HEK293 (cell line): ENCODE measurements around the gene CLCNKA.

Experiments
- CTCF ChIA-PET: fragments of 350-600 bp; formaldehyde crosslinking; extraction: SDS; loops from one replicate; lab custom pipeline; 2021; ENCODE audit warnings: antibody characterized with exemption; lab: Yijun Ruan, JAX
- POLR2A ChIA-PET: fragments of 300-600 bp; formaldehyde crosslinking; extraction: SDS; loops from one replicate; lab custom pipeline; 2020; ENCODE audit warnings: antibody characterized with exemption, inconsistent platforms; lab: Yijun Ruan, JAX
- H3K27ac ChIP-seq: fragments of 200-500 bp; sonication (Bioruptor generic); 2 replicates; pipeline ENCODE4 v1.5.1; 2014; ENCODE audit warnings: low read depth, low read length, control low read depth, inconsistent platforms; ENCODE audit errors: extremely low read depth
- H3K36me3 ChIP-seq, 2 experiments: fragments of 200-500 bp in 1 of 2; sonication (Bioruptor generic) in 1 of 2; 1 replicate in 1 of 2; 2 replicates in 1 of 2; pipeline ENCODE4 v1.5.1; 2014 to 2017; ENCODE audit warnings: inconsistent platforms in 2 of 2, low read length in 2 of 2; ENCODE audit not compliant: control insufficient read depth in 2 of 2, insufficient read depth in 1 of 2
- H3K4me1 ChIP-seq: fragments of 200-500 bp; sonication (Bioruptor generic); 2 replicates; pipeline ENCODE4 v1.5.1; 2014; ENCODE audit warnings: mild to moderate bottlenecking, low read length, inconsistent platforms; ENCODE audit not compliant: control insufficient read depth, insufficient read depth
- H3K4me3 ChIP-seq: 2 replicates; pipeline ENCODE4 v1.5.1; 2011; ENCODE audit warnings: low read depth, mild to moderate bottlenecking, control low read depth, low read length, moderate library complexity
- H3K9me3 ChIP-seq: fragments of 200-500 bp; sonication (Bioruptor generic); 2 replicates; pipeline ENCODE4 v1.5.1; 2014; ENCODE audit warnings: low read depth, low read length, inconsistent platforms; ENCODE audit not compliant: control insufficient read depth, insufficient read depth
- BCL11A ChIP-seq: fragments of 450-650 bp; formaldehyde crosslinking; IDR thresholded peaks from 2 replicates; pipeline ENCODE4 v1.5.1; 2016; ENCODE audit warnings: low read depth, missing biosample characterization, missing genetic modification characterization
- FEZF1 ChIP-seq: fragments of 450-650 bp; formaldehyde crosslinking; IDR thresholded peaks from 2 replicates; pipeline ENCODE4 v1.5.1; 2016; ENCODE audit warnings: missing biosample characterization, missing genetic modification characterization
- GFI1B ChIP-seq: fragments of 450-650 bp; formaldehyde crosslinking; IDR thresholded peaks from 2 replicates; pipeline ENCODE4 v1.5.1; 2016; ENCODE audit warnings: missing biosample characterization, missing genetic modification characterization
- GLI2 ChIP-seq: fragments of 450-650 bp; formaldehyde crosslinking; IDR thresholded peaks from 2 replicates; pipeline ENCODE4; 2017; ENCODE audit warnings: missing biosample characterization, missing genetic modification characterization, low read depth, borderline replicate concordance
- HOXC10 ChIP-seq: sonication (generic); formaldehyde crosslinking; IDR thresholded peaks from 2 replicates; pipeline ENCODE4 v1.8.1; 2023; ENCODE audit warnings: mild to moderate bottlenecking, missing genetic modification reagents
- KLF16 ChIP-seq: fragments of 450-650 bp; formaldehyde crosslinking; IDR thresholded peaks from 2 replicates; pipeline ENCODE4 v1.5.1; 2017; ENCODE audit warnings: missing biosample characterization, missing genetic modification characterization
- KLF8 ChIP-seq: fragments of 450-650 bp; formaldehyde crosslinking; IDR thresholded peaks from 2 replicates; pipeline ENCODE4 v1.5.1; 2016; ENCODE audit warnings: missing biosample characterization, missing genetic modification characterization
- MEIS1 ChIP-seq: sonication (generic); formaldehyde crosslinking; IDR thresholded peaks from 2 replicates; pipeline ENCODE4 v1.8.1; 2022; ENCODE audit warnings: missing genetic modification reagents, mild to moderate bottlenecking, borderline replicate concordance
- MYNN ChIP-seq: fragments of 450-650 bp; formaldehyde crosslinking; IDR thresholded peaks from 2 replicates; pipeline ENCODE4 v1.5.1; 2016; ENCODE audit warnings: missing biosample characterization, missing genetic modification characterization, borderline replicate concordance
- SP7 ChIP-seq: fragments of 450-650 bp; formaldehyde crosslinking; IDR thresholded peaks from 2 replicates; pipeline ENCODE4 v1.5.1; 2016; ENCODE audit warnings: missing biosample characterization, missing genetic modification characterization
- TCF7L2 ChIP-seq: IDR thresholded peaks from 2 replicates; pipeline ENCODE4 v1.6.1; 2011; ENCODE audit warnings: low read depth, mild to moderate bottlenecking, inconsistent platforms, low read length, moderate library complexity, borderline replicate concordance
- ZBTB17 ChIP-seq: fragments of 450-650 bp; formaldehyde crosslinking; IDR thresholded peaks from 2 replicates; pipeline ENCODE4 v1.5.1; 2016; ENCODE audit warnings: missing biosample characterization, missing genetic modification characterization
- ZEB2 ChIP-seq: fragments of 450-650 bp; formaldehyde crosslinking; IDR thresholded peaks from 2 replicates; pipeline ENCODE4 v1.5.1; 2016; ENCODE audit warnings: missing biosample characterization, missing genetic modification characterization
- ZFHX2 ChIP-seq: fragments of 450-650 bp; formaldehyde crosslinking; conservative IDR thresholded peaks from 2 replicates; pipeline ENCODE4 v1.5.1; 2016; ENCODE audit warnings: missing biosample characterization, missing genetic modification characterization
- ZFP37 ChIP-seq: fragments of 450-650 bp; formaldehyde crosslinking; IDR thresholded peaks from 2 replicates; pipeline ENCODE4 v1.5.1; 2016; ENCODE audit warnings: missing biosample characterization, missing genetic modification characterization
- ZNF146 ChIP-seq: fragments of 450-650 bp; formaldehyde crosslinking; IDR thresholded peaks from 2 replicates; pipeline ENCODE4 v1.5.1; 2016; ENCODE audit warnings: missing biosample characterization, missing genetic modification characterization
- ZNF175 ChIP-seq: fragments of 450-650 bp; formaldehyde crosslinking; IDR thresholded peaks from 2 replicates; pipeline ENCODE4 v1.5.1; 2016; ENCODE audit warnings: missing biosample characterization, missing genetic modification characterization
- ZNF202 ChIP-seq: fragments of 450-650 bp; formaldehyde crosslinking; IDR thresholded peaks from 2 replicates; pipeline ENCODE4 v1.5.1; 2016; ENCODE audit warnings: missing biosample characterization, missing genetic modification characterization, borderline replicate concordance
- ZNF221 ChIP-seq: fragments of 450-650 bp; formaldehyde crosslinking; IDR thresholded peaks from 2 replicates; pipeline ENCODE4 v1.5.1; 2017; ENCODE audit warnings: missing biosample characterization, missing genetic modification characterization, borderline replicate concordance
- ZNF302 ChIP-seq: fragments of 450-650 bp; formaldehyde crosslinking; IDR thresholded peaks from 2 replicates; pipeline ENCODE4 v1.5.1; 2016; ENCODE audit warnings: missing biosample characterization, missing genetic modification characterization, low read depth
- ZNF311 ChIP-seq: fragments of 450-650 bp; formaldehyde crosslinking; IDR thresholded peaks from 2 replicates; pipeline ENCODE4 v1.5.1; 2017; ENCODE audit warnings: missing biosample characterization, missing genetic modification characterization, borderline replicate concordance
- ZNF394 ChIP-seq: fragments of 450-650 bp; formaldehyde crosslinking; IDR thresholded peaks from 2 replicates; pipeline ENCODE4 v1.5.1; 2016; ENCODE audit warnings: missing biosample characterization, missing genetic modification characterization, mild to moderate bottlenecking, moderate library complexity, borderline replicate concordance
- ZNF404 ChIP-seq: fragments of 450-650 bp; formaldehyde crosslinking; IDR thresholded peaks from 2 replicates; pipeline ENCODE4 v1.5.1; 2017; ENCODE audit warnings: missing biosample characterization, missing genetic modification characterization
- ZNF426 ChIP-seq: fragments of 450-650 bp; formaldehyde crosslinking; IDR thresholded peaks from 2 replicates; pipeline ENCODE4 v1.5.1; 2017; ENCODE audit warnings: missing biosample characterization, missing genetic modification characterization, mild to moderate bottlenecking, inconsistent platforms, moderate library complexity
- ZNF530 ChIP-seq: fragments of 450-650 bp; formaldehyde crosslinking; IDR thresholded peaks from 2 replicates; pipeline ENCODE4 v1.5.1; 2016; ENCODE audit warnings: low read depth, missing biosample characterization, missing genetic modification characterization
- ZNF555 ChIP-seq: fragments of 450-650 bp; formaldehyde crosslinking; conservative IDR thresholded peaks from 2 replicates; pipeline ENCODE4 v1.5.1; 2017; ENCODE audit warnings: missing biosample characterization, mild to moderate bottlenecking, missing genetic modification characterization, inconsistent platforms
- ZNF596 ChIP-seq: fragments of 450-650 bp; IDR thresholded peaks from 2 replicates; pipeline ENCODE4 v1.5.0; 2018; ENCODE audit warnings: missing biosample characterization, mild to moderate bottlenecking, missing genetic modification characterization, moderate library complexity
- ZNF621 ChIP-seq: fragments of 450-650 bp; formaldehyde crosslinking; IDR thresholded peaks from 2 replicates; pipeline ENCODE4 v1.5.1; 2017; ENCODE audit warnings: missing biosample characterization, missing genetic modification characterization
- ZNF629 ChIP-seq: fragments of 450-650 bp; formaldehyde crosslinking; IDR thresholded peaks from 2 replicates; pipeline ENCODE4 v1.5.1; 2017; ENCODE audit warnings: missing biosample characterization, missing genetic modification characterization
- ZNF837 ChIP-seq: fragments of 450-650 bp; formaldehyde crosslinking; IDR thresholded peaks from 2 replicates; pipeline ENCODE4 v1.5.1; 2016; ENCODE audit warnings: missing biosample characterization, missing genetic modification characterization
- TF ChIP-seq, protein P1 (sequence below): fragments of 450-650 bp; formaldehyde crosslinking; IDR thresholded peaks from 2 replicates; pipeline ENCODE4 v1.5.1; 2016; ENCODE audit warnings: missing biosample characterization, missing genetic modification characterization

CLCNKA gene

DNA sequence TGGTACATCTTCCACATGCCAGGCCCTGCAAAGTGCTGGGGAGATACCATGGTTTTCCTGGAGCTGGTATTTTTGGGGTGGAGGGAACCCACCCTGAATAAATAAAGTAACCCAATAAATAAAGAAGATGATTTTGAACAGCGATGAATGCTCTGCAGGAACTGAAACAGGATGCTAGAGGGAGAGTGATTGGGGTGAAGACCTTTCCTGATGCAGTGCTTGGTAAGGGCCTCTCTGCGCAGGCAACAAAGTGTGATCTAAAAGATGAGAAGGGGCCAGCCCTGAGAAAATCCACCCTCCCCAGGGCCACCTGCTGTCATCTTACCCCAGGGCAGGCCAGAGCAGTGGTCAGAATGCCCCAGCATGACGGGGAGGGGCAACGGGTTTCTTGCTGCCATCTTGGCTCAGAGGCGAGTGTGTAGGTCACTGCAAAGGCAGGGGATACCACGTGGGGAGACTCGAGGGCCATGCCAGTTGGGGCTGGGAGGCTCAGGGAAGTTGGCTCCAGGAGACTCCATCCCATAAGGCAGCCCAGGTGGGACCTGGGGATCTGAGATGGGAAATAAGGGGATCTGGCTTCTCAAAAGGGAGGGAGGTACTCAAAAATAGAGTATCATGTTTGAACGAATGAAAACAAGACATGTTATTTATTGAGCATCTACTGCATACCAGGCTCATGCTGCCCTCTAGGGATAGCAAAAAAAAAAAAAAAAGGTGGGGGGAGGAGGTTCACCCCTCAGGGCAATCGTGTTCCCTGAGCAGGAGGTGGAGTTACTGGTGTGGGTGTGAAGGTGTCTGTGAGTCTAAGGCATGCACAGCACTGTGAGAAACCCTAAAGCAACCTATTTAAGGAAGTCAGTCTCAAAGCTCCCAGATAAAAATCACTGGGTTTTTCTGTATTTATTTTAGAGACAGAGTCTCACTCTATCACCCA is 15.0 kb upstream of the CLCNKA start (continued):
- TF ChIP-seq ZNF146 (no peak), HOXC10 (no peak), ZFHX2 (tag by site-specific recombination) (peak; percentile 33; the same call in 1 of the 2 replicates)

GRCh38 chr1:16007671-16008341 is 14.0 kb upstream of the CLCNKA start:
- no peak overlapping the region for H3K4me3 ChIP-seq
- no peaks in the 10 kb centered on the region for H3K9me3 ChIP-seq
- CTCF ChIA-PET = interaction anchor here (0.6 to 4.7 kb wide), 14 partner anchors 11 to 216 kb away, joined by 3 to 47 read pairs (median 6); partner anchors contain the start of genes FAM131C and HSPB7
- H3K27ac ChIP-seq = no peak overlapping the region
- H3K36me3 ChIP-seq = no peaks in the 10 kb centered on the region
- H3K4me1 ChIP-seq = no peaks in the 10 kb centered on the region
- TF ChIP-seq ZNF202 (tag by site-specific recombination) (no peak), MYNN (tag by site-specific recombination) (no peak), ZNF629 (tag by site-specific recombination) (no peak), BCL11A (tag by site-specific recombination) (no peak), KLF8 (tag by site-specific recombination) (no peak), ZNF596 (tag by site-specific recombination) (no peak), GLI2 (tag by site-specific recombination) (no peak), MEIS1 (CRISPR knock-in tag) (no peak), TCF7L2 (no peak), ZBTB17 (tag by site-specific recombination) (no peak), GFI1B (tag by site-specific recombination) (no peak), ZNF530 (tag by site-specific recombination) (no peak)
- TF ChIP-seq, all 188 proteins: peak for 0
- POLR2A ChIA-PET = no interaction called here

DNA sequence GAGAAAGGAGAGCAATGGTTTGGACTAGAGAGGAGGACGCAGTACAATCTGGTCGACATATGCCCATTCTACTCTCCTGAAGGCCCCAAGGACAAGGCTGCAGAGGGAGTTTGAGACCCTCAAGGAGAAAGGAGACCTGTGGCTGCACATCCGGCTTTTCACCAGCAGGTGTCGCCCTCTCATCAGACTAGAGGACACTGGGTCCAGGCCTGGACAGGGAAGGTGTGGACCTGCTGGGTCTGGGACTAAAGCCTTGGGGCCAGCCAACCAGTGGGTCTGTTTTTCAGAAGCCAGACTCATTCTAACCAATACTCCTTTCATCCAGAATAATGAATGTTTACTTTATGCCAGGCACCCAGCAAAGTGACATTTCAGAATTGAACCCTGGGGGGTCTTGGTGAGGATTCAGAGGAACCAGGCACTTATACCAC is 12.8 kb upstream of the CLCNKA start:
- no peak overlapping the region for H3K27ac ChIP-seq
- CTCF ChIA-PET = interaction anchor here (0.6 to 4.7 kb wide), 25 partner anchors 8 to 971 kb away, joined by 3 to 47 read pairs (median 4); partner anchors contain the start of genes FAM131C and HSPB7
- TF ChIP-seq ZNF426 (tag by site-specific recombination) (no peak; the same call in 1 of the 2 replicates), SP7 (0 out of 2 replicates have a peak, but pooled peaks have one; percentile 22), ZNF221 (no peak), ZNF837 (tag by site-specific recombination) (no peak), ZNF311 (tag by site-specific recombination) (no peak), ZNF404 (tag by site-specific recombination) (no peak), ZNF175 (tag by site-specific recombination) (no peak), FEZF1 (tag by site-specific recombination) (no peak), ZNF394 (tag by site-specific recombination) (no peak), ZNF555 (tag by site-specific recombination) (no peak), ZNF530 (tag by site-specific recombination) (no peak), MYNN (tag by site-specific recombination) (no peak), ZNF621 (tag by site-specific recombination) (no peak), ZNF302 (no peak), ZFP37 (tag by site-specific recombination) (no peak), ZEB2 (tag by site-specific recombination) (no peak), KLF16 (no peak)
- TF ChIP-seq, protein P1, sequence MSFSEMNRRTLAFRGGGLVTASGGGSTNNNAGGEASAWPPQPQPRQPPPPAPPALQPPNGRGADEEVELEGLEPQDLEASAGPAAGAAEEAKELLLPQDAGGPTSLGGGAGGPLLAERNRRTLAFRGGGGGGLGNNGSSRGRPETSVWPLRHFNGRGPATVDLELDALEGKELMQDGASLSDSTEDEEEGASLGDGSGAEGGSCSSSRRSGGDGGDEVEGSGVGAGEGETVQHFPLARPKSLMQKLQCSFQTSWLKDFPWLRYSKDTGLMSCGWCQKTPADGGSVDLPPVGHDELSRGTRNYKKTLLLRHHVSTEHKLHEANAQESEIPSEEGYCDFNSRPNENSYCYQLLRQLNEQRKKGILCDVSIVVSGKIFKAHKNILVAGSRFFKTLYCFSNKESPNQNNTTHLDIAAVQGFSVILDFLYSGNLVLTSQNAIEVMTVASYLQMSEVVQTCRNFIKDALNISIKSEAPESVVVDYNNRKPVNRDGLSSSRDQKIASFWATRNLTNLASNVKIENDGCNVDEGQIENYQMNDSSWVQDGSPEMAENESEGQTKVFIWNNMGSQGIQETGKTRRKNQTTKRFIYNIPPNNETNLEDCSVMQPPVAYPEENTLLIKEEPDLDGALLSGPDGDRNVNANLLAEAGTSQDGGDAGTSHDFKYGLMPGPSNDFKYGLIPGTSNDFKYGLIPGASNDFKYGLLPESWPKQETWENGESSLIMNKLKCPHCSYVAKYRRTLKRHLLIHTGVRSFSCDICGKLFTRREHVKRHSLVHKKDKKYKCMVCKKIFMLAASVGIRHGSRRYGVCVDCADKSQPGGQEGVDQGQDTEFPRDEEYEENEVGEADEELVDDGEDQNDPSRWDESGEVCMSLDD (tag by site-specific recombination) = no peak

More for the DNA sequence above, 12.8 kb upstream of the CLCNKA start:
- POLR2A ChIA-PET = no interaction called here
- Histone ChIP-seq H3K36me3 (no peaks in the 10 kb centered on the region), H3K4me3 (no peak overlapping the region), H3K9me3 (no peaks in the 10 kb centered on the region), H3K4me1 (no peaks in the 10 kb centered on the region)
